HepG2 (cell line): ENCODE results near the gene SIN3A. TPM values are rescaled to one million over a fixed set of nuclear protein-coding genes. Genes with fewer than 3 reads are reported as not detected.
"Not testable (repeated sequence)": the region's sequence is repeated elsewhere in the genome, so short reads cannot be mapped to it uniquely, and the experiment has no call there.

Experiments
- ATAC-seq: fragments of 200-7000 bp; cut with Tn5 transposase; 3 replicates; pipeline ENCODE4 v1.9.1; 2020; ENCODE audit warnings: mild to moderate bottlenecking, moderate library complexity
- BruUV-seq: library from RNA; stranded (reverse); fragments of 400-500 nt; replicated peaks from 2 replicates; lab custom pipeline; 2021; lab: Mats Ljungman, UMichigan
- CTCF ChIA-PET: fragments of 300-600 bp; formaldehyde crosslinking; extraction: SDS; loops from one replicate; lab custom pipeline; 2021; ENCODE audit warnings: low total read pairs, inconsistent platforms, low intra/inter-chr PET ratio; lab: Yijun Ruan, JAX
- POLR2A ChIA-PET: fragments of 350-600 bp; sonication (Branson Sonifier 250); formaldehyde crosslinking; loops from one replicate; lab custom pipeline; 2020; ENCODE audit warnings: antibody characterized with exemption, inconsistent platforms; lab: Yijun Ruan, JAX
- DNase-seq: peaks from one replicate; pipeline ENCODE4 v3.0.0-alpha.2; 2015; ENCODE audit warnings: low spot score
- FAIRE-seq: peaks from 3 replicates; lab custom pipeline; 2011; peaks lifted over from hg19 to GRCh38; lab: Jason Lieb, UNC
- H2AFZ ChIP-seq: one replicate; pipeline ENCODE4 v1.6.1; 2011; ENCODE audit warnings: low read length, inconsistent platforms
- H3K27ac ChIP-seq: fragments of 300-600 bp; 3 replicates; pipeline ENCODE4 v1.8.0; 2011; ENCODE audit warnings: mixed run types, mild to moderate bottlenecking, mixed read lengths, low read length, inconsistent platforms; ENCODE audit not compliant: insufficient read depth; ENCODE audit errors: extremely low read length
- H3K27me3 ChIP-seq, 2 experiments: fragments of 200-600 bp in 1 of 2; 2 replicates in 1 of 2; 3 replicates in 1 of 2; pipeline versions ENCODE4 v1.6.0 to v1.8.0; 2011; ENCODE audit warnings: low read length in 2 of 2, mild to moderate bottlenecking in 2 of 2, moderate library complexity in 2 of 2, inconsistent platforms in 1 of 2; ENCODE audit not compliant: insufficient read depth in 2 of 2, control insufficient read depth in 1 of 2
- H3K36me3 ChIP-seq, 2 experiments: fragments of 200-600 bp in 1 of 2; replicated peaks in 1 of 2; 2 replicates in 1 of 2; 3 replicates in 1 of 2; pipeline versions ENCODE4 v1.5.1 to v1.8.0; 2011; ENCODE audit warnings: low read length in 2 of 2, inconsistent platforms in 1 of 2; ENCODE audit not compliant: insufficient read depth in 2 of 2, control insufficient read depth in 1 of 2
- H3K4me1 ChIP-seq: 2 replicates; pipeline ENCODE4 v1.5.1; 2012; ENCODE audit warnings: low read length, inconsistent platforms; ENCODE audit not compliant: insufficient read depth
- H3K4me2 ChIP-seq: 2 replicates; pipeline ENCODE4 v1.6.0; 2011; ENCODE audit warnings: low read depth, low read length, inconsistent platforms
- H3K4me3 ChIP-seq, 3 experiments: fragments of 200-600 bp in 1 of 3; sonication (generic), shearing (Covaris generic) in 1 of 3; replicated peaks in 1 of 3; 2 replicates each; pipeline ENCODE4 v1.5.1; 2011 to 2016; ENCODE audit warnings: low read length in 3 of 3, inconsistent platforms in 2 of 3, low read depth in 2 of 3, mild to moderate bottlenecking in 2 of 3, control low read depth in 1 of 3, mixed read lengths in 1 of 3; ENCODE audit not compliant: insufficient read depth in 1 of 3
- H3K79me2 ChIP-seq: one replicate; pipeline ENCODE4 v1.6.1; 2011; ENCODE audit warnings: low read length, inconsistent platforms; ENCODE audit not compliant: insufficient read depth
- H3K9ac ChIP-seq: 2 replicates; pipeline ENCODE4 v1.6.0; 2011; ENCODE audit warnings: mild to moderate bottlenecking, low read depth, low read length, inconsistent platforms; ENCODE audit not compliant: insufficient read depth
- H3K9me3 ChIP-seq: 2 replicates; pipeline ENCODE4 v1.5.1; 2012; ENCODE audit warnings: mild to moderate bottlenecking, low read length
- H4K20me1 ChIP-seq: 2 replicates; pipeline ENCODE4 v1.6.0; 2011; ENCODE audit warnings: inconsistent platforms, mild to moderate bottlenecking, low read length, moderate library complexity; ENCODE audit not compliant: insufficient read depth
- DPF2 ChIP-seq: sonication (generic); formaldehyde crosslinking; IDR thresholded peaks from 2 replicates; pipeline ENCODE4 v1.4.0; 2020; ENCODE audit warnings: mild to moderate bottlenecking, low read depth, missing genetic modification reagents, borderline replicate concordance
- SNAI1 ChIP-seq: sonication (generic); formaldehyde crosslinking; IDR thresholded peaks from 2 replicates; pipeline ENCODE4 v1.5.0; 2020; ENCODE audit warnings: mild to moderate bottlenecking, missing genetic modification reagents, borderline replicate concordance
- SRSF9 ChIP-seq: fragments of 200-400 bp; formaldehyde crosslinking; IDR thresholded peaks from 2 replicates; pipeline ENCODE4 v1.6.1; 2018; ENCODE audit warnings: borderline replicate concordance, mild to moderate bottlenecking, low read depth, low read length; ENCODE audit not compliant: insufficient read depth, poor library complexity, severe bottlenecking
- ZBTB40 ChIP-seq, 2 experiments: fragments of 450-650 bp in 1 of 2; sonication (generic) in 1 of 2; formaldehyde crosslinking in 1 of 2; IDR thresholded peaks; 2 replicates each; pipeline versions ENCODE4 v1.6.1 to v1.8.0; 2016 to 2022; ENCODE audit warnings: antibody characterized with exemption in 1 of 2, mild to moderate bottlenecking in 1 of 2, missing genetic modification reagents in 1 of 2
- WGBS: methylation state at CpG from one replicate; pipeline ENCODE4 v1.1.6; 2017; ENCODE audit warnings: low lambda C conversion rate; 5-methylcytosine and 5-hydroxymethylcytosine counted together
- in situ Hi-C: cut with HindIII; loops from 2 replicates; pipeline ENCODE4 v1.10.0; 2017; ENCODE audit warnings: low pct_unique_long_range_greater_than_20kb; ENCODE audit not compliant: extremely low pct_ligation_motif_present
- intact Hi-C: fragments of 100-400 bp; cut with micrococcal nuclease; formaldehyde crosslinking; loops from one replicate; pipeline ENCODE4 v1.10.0; 2022; ENCODE audit not compliant: unreplicated experiment
- polyA plus RNA-seq, 8 experiments: library from polyadenylated mRNA; depleted of rRNA in 3 of 8; stranded (reverse) in 7 of 8; unstranded in 1 of 8; fragments of >200 nt; fragmentation: Illumina TruSeq in 4 of 8; extraction: Trizol in 4 of 8; gene quantifications; 2 replicates each; pipeline versions ENCODE4 v1.2.1 to v1.2.3, GENCODE V29; 2011 to 2016; ENCODE audit warnings: low read depth in 4 of 8, missing spikeins in 1 of 8, mixed read lengths in 1 of 8; ENCODE audit not compliant: insufficient read depth in 1 of 8
- total RNA-seq, 5 experiments: library from RNA; depleted of rRNA; stranded (reverse); fragments of >200 nt; fragmentation: Illumina TruSeq; extraction: Trizol; gene quantifications; 2 replicates each; pipeline ENCODE4 v1.2.3, GENCODE V29; 2016; ENCODE audit warnings: low read depth in 1 of 5

The SIN3A gene
- total and polyA plus RNA-seq, 2 of the 13 experiments (the other 11 are each of a cell fraction or from before 2014, with no cell fraction given), result 16.1 to 28.1 TPM

DNA sequence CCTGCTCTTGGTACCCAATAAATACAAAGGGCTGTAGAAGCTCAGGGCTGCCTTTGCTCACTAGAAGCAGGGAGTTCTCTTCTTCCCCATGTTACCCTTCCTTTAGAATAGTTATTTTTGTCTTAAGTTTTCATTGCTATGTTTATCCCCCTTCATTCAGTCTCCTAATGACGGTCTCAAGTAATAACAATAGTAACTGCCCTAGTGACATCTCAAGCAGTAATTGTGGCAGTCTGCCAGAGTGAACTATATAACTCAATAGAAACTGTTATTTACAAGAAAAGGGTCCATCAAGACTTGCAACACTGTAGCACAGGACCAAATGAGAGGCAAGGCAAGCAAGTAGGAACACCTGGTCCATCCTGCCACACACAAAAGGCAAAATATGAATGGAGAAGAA, 32.5 kb upstream of the SIN3A start (continued):
- TF ChIP-seq ZBTB40 (IDR thresholded peaks at IDR 0.05) (no peak), ZBTB40 (CRISPR knock-in tag; IDR thresholded peaks at IDR 0.05) (no peak), SRSF9 (no peak), DPF2 (CRISPR knock-in tag) (no peak), SNAI1 (CRISPR knock-in tag) (no peak)

DNA sequence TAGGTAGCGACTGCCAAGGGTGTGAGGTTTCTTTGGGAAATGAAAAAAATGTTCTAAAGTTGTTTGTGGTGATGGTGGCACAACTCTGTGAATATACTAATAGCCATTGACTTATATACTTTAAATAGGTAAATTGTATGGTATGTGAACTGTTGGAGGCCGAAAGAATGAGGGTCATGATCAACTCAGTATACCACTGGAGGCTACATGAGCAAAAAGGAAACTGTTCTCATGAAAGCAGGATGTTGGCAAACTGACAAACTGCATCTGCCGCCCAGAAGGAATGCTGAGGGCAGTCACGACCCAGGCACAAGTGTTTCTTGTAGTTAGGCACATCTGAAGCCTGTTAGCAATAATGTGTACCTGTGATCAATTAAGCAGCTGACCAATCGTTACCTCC, 32.1 kb upstream of the SIN3A start:
- H3K27me3 ChIP-seq, H3K9me3 ChIP-seq, H3K9ac ChIP-seq, H3K27ac ChIP-seq, BruUV-seq, DNase-seq, intact Hi-C loops, H2AFZ ChIP-seq, in situ Hi-C loops, CTCF ChIA-PET, H4K20me1 ChIP-seq, FAIRE-seq, H3K4me1 ChIP-seq, H3K79me2 ChIP-seq, H3K4me2 ChIP-seq, ATAC-seq, POLR2A ChIA-PET, H3K4me3 ChIP-seq: not testable (repeated sequence)
- 88% methylated on average over 5 of the region's 5 CpGs for WGBS
- H3K36me3 ChIP-seq, result peaks cover 3 to 25% of the 10 kb centered on the region in 2 experiments
